ENCODE data around the gene SPHKAP.
"Not testable (repeated sequence)": the region's sequence is repeated elsewhere in the genome, so short reads cannot be mapped to it uniquely, and the experiment has no call there.

Gene SPHKAP

GRCh38 chr2:228181098-228182019, at the start of gene SPHKAP:
Gene SPHKAP, minus strand, starts transcription at chr2:228181687. Its CDS starts 89 bp downstream, at chr2:228181598.
- DNase-seq: no peak

- no peak for DNase-seq
These were observed 46.0 kb upstream of the SPHKAP start for GRCh38 chr2:228227466-228227865.

- DNase-seq: no peak
These were observed 42.9 kb upstream of the SPHKAP start for GRCh38 chr2:228224410-228224809.

- DNase-seq: not testable (repeated sequence)
These were observed 37.1 kb upstream of the SPHKAP start for GRCh38 chr2:228218593-228218992.

- no peak for DNase-seq
These were observed 16.0 kb upstream of the SPHKAP start for GRCh38 chr2:228197504-228197903.

GRCh38 chr2:228180181-228181097, 1.0 kb downstream of the SPHKAP start:
- no peak for DNase-seq

- no peak for DNase-seq
These were observed 14.2 kb downstream of the SPHKAP start for GRCh38 chr2:228167290-228167689.

- DNase-seq: no peak
These were observed 16.8 kb downstream of the SPHKAP start for GRCh38 chr2:228164718-228165117.

- DNase-seq: no peak
These were observed 23.6 kb downstream of the SPHKAP start for GRCh38 chr2:228157841-228158240.

- no peak for DNase-seq
These were observed 36.5 kb downstream of the SPHKAP start for GRCh38 chr2:228144961-228145360.

- no peak for DNase-seq
These were observed 40.5 kb downstream of the SPHKAP start for GRCh38 chr2:228140934-228141528.

- no peak for DNase-seq
These were observed 45.5 kb downstream of the SPHKAP start for GRCh38 chr2:228136027-228136426.

GRCh38 chr2:228135300-228135699, 46.2 kb downstream of the SPHKAP start:
- DNase-seq: no peak

- no peak for DNase-seq
These were observed 49.7 kb downstream of the SPHKAP start for GRCh38 chr2:228131833-228132232.

GRCh38 chr2:228126401-228126800, 55.1 kb downstream of the SPHKAP start:
- DNase-seq: no peak

GRCh38 chr2:228118940-228119339, 62.5 kb downstream of the SPHKAP start:
- DNase-seq: no peak

GRCh38 chr2:228107846-228108245, 73.6 kb downstream of the SPHKAP start:
- no peak for DNase-seq

GRCh38 chr2:228105526-228106250, 75.8 kb downstream of the SPHKAP start:
- no peak for DNase-seq

- DNase-seq: no peak
These were observed 77.3 kb downstream of the SPHKAP start for GRCh38 chr2:228104215-228104614.

GRCh38 chr2:228103379-228103778, 78.1 kb downstream of the SPHKAP start:
- no peak for DNase-seq

- no peak for DNase-seq
These were observed 78.5 kb downstream of the SPHKAP start for GRCh38 chr2:228102949-228103348.

GRCh38 chr2:228094377-228094921, 87.0 kb downstream of the SPHKAP start:
- DNase-seq: no peak

All from stimulated activated CD4-positive, alpha-beta T cell treated with anti-CD3 and anti-CD28 coated beads, Interleukin-4, amount 100 ng/mL, for 24 hours (primary cell).